Measurements from ENCODE around the gene ACTN1.
A peak's percentile ranks its signal among the peaks of the same experiment; 100 is the strongest.
"Not testable (repeated sequence)": the region's sequence is repeated elsewhere in the genome, so short reads cannot be mapped to it uniquely, and the experiment has no call there.

ACTN1 gene

DNA sequence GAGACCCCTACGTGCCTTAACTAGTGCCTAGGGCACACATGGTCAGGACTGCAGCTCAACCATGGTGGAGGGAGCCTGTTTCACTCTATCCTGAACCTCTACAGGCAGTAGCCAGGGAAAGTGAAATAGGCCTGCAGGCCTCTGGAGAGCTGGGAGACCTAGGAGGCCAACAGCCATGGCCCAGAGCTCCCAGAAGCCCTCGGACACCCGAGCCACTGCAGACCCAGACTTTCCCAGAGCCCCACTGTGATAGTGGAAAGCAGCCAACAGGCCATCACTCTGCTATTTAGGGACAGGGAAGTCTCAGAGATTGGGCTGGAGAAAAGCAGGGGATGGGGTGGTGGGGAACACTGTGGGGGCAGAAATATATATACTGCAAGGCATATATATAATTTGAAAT lies 129.7 kb downstream of the ACTN1 start:
- Histone ChIP-seq H3K4me1 (no peaks in the 10 kb centered on the region), H3K36me3 (no peaks in the 10 kb centered on the region), H3K27me3 (no peaks in the 10 kb centered on the region), H3K9me3 (no peaks in the 10 kb centered on the region), H3K4me3 (ENCODE audit: low read depth, low read length) (no peak overlapping the region)
- no peak for DNase-seq
- TF ChIP-seq, protein P1, sequence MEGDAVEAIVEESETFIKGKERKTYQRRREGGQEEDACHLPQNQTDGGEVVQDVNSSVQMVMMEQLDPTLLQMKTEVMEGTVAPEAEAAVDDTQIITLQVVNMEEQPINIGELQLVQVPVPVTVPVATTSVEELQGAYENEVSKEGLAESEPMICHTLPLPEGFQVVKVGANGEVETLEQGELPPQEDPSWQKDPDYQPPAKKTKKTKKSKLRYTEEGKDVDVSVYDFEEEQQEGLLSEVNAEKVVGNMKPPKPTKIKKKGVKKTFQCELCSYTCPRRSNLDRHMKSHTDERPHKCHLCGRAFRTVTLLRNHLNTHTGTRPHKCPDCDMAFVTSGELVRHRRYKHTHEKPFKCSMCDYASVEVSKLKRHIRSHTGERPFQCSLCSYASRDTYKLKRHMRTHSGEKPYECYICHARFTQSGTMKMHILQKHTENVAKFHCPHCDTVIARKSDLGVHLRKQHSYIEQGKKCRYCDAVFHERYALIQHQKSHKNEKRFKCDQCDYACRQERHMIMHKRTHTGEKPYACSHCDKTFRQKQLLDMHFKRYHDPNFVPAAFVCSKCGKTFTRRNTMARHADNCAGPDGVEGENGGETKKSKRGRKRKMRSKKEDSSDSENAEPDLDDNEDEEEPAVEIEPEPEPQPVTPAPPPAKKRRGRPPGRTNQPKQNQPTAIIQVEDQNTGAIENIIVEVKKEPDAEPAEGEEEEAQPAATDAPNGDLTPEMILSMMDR (IDR thresholded peaks at IDR 0.05; ENCODE audit: low read depth, low read length): no peak

DNA sequence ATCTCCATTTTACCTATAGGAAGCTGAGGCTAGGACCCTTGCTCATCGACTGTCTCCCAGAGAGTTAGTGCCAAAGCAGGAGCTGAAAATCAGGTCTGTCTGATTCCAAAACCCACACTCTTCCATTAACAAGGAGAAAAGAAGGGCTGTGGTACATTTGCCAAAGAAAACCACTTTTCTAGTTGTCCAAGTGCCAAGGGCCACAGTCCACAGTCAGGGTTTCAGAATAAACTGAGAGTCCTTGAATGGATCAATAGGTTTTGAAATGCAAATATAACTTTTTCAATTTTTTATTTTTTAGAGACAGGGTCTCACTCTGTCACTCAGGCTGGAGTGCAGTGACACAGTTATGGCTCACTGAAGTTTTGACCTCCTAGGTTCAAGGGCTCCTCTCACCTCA lies 130.8 kb downstream of the ACTN1 start:
- Histone ChIP-seq H3K9me3 (no peaks in the 10 kb centered on the region), H3K4me3 (ENCODE audit: low read depth, low read length) (no peak overlapping the region), H3K4me1 (no peaks in the 10 kb centered on the region), H3K27me3 (no peaks in the 10 kb centered on the region), H3K36me3 (no peaks in the 10 kb centered on the region)
- TF ChIP-seq, protein P1 (IDR thresholded peaks at IDR 0.05; ENCODE audit: low read depth, low read length): no peak
- DNase-seq: no peak

DNA sequence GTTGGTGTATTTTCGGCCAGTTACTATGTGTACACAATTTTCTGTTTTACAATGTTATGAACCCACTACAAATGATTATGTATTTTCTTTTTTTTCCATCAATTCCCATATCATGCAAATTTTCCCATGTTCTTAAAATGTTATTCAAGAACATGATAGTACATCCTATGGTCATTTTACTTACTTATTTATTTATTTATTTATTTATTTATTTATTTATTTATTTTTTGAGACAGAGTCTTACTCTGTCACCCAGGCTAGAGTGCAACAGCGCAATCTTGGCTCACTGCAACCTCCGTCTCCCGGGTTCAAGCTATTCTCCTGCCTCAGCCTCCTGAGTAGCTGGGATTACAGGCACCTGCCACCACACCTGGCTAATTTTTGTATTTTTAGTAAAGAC lies 131.5 kb downstream of the ACTN1 start:
- H3K4me3 ChIP-seq (ENCODE audit: low read depth, low read length); H3K27me3 ChIP-seq; H3K9me3 ChIP-seq; H3K36me3 ChIP-seq; H3K4me1 ChIP-seq; DNase-seq: not testable (repeated sequence)

DNA sequence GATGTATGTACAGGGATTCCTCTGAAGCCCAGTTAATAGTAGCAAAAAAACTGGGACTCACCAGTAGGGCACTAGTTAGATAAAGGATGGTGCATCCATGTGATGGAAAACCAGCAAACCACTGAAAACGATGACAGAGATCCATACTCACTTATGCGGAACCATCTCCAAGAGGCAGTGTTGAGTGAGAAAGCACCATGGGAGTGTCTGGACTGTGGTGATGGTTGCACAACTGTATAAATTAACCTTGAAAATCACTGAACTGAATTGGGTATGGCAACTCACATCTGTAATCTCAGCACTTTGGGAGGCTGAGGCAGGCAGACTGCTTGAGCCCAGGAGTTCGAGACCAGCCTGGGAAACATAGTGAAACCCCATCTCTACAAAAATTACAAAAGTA lies 132.6 kb downstream of the ACTN1 start:
- no peak for DNase-seq
- H3K9me3 ChIP-seq: no peaks in the 10 kb centered on the region
- H3K36me3 ChIP-seq: no peaks in the 10 kb centered on the region
- H3K27me3 ChIP-seq: no peaks in the 10 kb centered on the region
- no peak overlapping the region for H3K4me3 ChIP-seq (ENCODE audit: low read depth, low read length)
- TF ChIP-seq, protein P1 (IDR thresholded peaks at IDR 0.05; ENCODE audit: low read depth, low read length): no peak
- no peaks in the 10 kb centered on the region for H3K4me1 ChIP-seq

DNA sequence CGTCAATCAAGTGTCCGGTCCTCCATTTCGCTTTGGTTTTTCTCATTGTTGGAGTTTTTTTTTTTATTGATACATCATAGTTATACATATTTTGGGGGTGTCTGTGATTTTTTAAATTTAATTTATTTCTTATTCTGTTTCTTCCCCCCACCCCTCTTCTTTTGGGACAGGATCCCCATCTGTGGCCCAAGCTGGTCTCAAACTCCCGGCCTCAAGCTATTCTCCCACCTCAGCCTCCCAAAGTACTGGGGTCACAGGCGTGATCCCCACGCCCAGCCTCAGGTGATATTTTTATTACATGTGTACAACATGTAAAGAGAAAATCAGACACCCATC lies 134.9 kb downstream of the ACTN1 start:
- Histone ChIP-seq H3K4me1 (no peaks in the 10 kb centered on the region), H3K9me3 (no peaks in the 10 kb centered on the region), H3K27me3 (no peaks in the 10 kb centered on the region), H3K4me3 (ENCODE audit: low read depth, low read length) (no peak overlapping the region; the same call in 1 of the 2 replicates), H3K36me3 (no peaks in the 10 kb centered on the region)
- TF ChIP-seq, protein P1 (IDR thresholded peaks at IDR 0.05; ENCODE audit: low read depth, low read length): no peak
- no peak for DNase-seq

DNA sequence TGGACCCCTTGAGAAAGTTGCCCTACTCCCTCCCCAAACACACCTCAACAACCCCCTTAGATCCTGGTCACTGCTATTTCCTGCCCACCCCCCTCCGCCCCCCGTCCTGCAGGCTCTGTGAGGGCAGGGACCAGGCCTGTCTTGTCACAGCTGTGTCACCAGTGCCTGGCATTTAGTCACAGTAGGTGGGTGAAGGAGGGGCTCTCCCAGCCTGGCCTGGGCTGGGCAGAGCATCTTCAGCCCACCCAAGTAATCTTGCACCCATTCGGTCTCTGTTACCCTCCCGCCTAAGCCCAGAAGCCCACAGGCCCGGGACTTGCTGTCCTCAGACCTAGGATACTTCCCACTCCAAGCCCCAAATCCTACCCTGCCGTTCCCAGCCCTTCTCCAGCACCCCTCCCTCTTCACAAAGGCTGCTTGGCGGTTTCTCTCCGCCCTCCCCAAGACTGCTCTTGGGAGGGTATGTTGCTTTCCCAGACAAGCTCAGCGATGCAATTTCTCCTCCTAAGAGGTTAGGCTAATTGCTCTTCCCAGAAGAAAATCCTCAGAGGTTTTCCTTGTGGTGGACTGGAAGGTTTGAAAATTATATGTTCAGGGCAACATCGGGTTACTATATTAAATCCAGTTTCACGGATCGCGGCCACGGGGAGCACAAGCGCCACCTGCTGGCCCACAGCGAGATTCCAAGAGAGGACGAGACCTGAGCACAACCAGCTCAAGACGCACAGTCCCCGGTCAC lies 135.5 kb downstream of the ACTN1 start:
- peak; percentile 75 for DNase-seq
- TF ChIP-seq, protein P1 (IDR thresholded peaks at IDR 0.05; ENCODE audit: low read depth, low read length): peak; percentile 92
- no peaks in the 10 kb centered on the region for H3K9me3 ChIP-seq
- no peaks in the 10 kb centered on the region for H3K27me3 ChIP-seq
- peak overlapping the region; percentile 38 for H3K4me3 ChIP-seq (ENCODE audit: low read depth, low read length)
- no peaks in the 10 kb centered on the region for H3K36me3 ChIP-seq
- H3K4me1 ChIP-seq: no peaks in the 10 kb centered on the region

Measured in BE2C (cell line).